Astrocyte (in vitro differentiated cells and primary cell): Measurements from ENCODE around the gene PPP2R5C. TPM values are rescaled to one million over a fixed set of nuclear protein-coding genes. Genes with fewer than 3 reads are reported as not detected.
A peak's percentile ranks its signal among the peaks of the same experiment; 100 is the strongest.

Experiments used
- DNase-seq: peaks from one replicate; pipeline ENCODE4 v3.0.0-alpha.2; 2010; ENCODE audit warnings: low read depth
- FAIRE-seq: peaks from 2 replicates; lab custom pipeline; 2011; peaks lifted over from hg19 to GRCh38; lab: Jason Lieb, UNC
- H2AFZ ChIP-seq: 2 replicates; pipeline ENCODE4 v1.6.0; 2012; ENCODE audit warnings: low read depth, low read length, inconsistent platforms
- H3K27ac ChIP-seq: 2 replicates; pipeline ENCODE4 v1.5.1; 2011; ENCODE audit warnings: low read depth, low read length, inconsistent platforms
- H3K27me3 ChIP-seq: 2 replicates; pipeline ENCODE4 v1.6.0; 2011; ENCODE audit warnings: low read length, inconsistent platforms; ENCODE audit not compliant: insufficient read depth
- H3K36me3 ChIP-seq: 2 replicates; pipeline ENCODE4 v1.5.1; 2011; ENCODE audit warnings: low read length, inconsistent platforms; ENCODE audit not compliant: insufficient read depth
- H3K4me1 ChIP-seq: 2 replicates; pipeline ENCODE4 v1.5.1; 2011; ENCODE audit warnings: low read length, inconsistent platforms; ENCODE audit not compliant: insufficient read depth
- H3K4me2 ChIP-seq: 2 replicates; pipeline ENCODE4 v1.6.0; 2012; ENCODE audit warnings: low read length, inconsistent platforms
- H3K4me3 ChIP-seq: 2 replicates; pipeline ENCODE4 v1.5.1; 2011; ENCODE audit warnings: low read depth, mild to moderate bottlenecking, low read length, inconsistent platforms; ENCODE audit not compliant: insufficient read depth
- H3K79me2 ChIP-seq: 2 replicates; pipeline ENCODE4 v1.6.0; 2012; ENCODE audit warnings: mild to moderate bottlenecking, low read length, inconsistent platforms; ENCODE audit not compliant: insufficient read depth
- H3K9ac ChIP-seq: 2 replicates; pipeline ENCODE4 v1.6.0; 2012; ENCODE audit warnings: mild to moderate bottlenecking, low read length, inconsistent platforms
- H3K9me3 ChIP-seq: 2 replicates; pipeline ENCODE4 v1.5.1; 2012; ENCODE audit warnings: low read depth, mild to moderate bottlenecking, low read length, inconsistent platforms; ENCODE audit not compliant: insufficient read depth
- H4K20me1 ChIP-seq: 2 replicates; pipeline ENCODE4 v1.6.0; 2012; ENCODE audit warnings: low read length, inconsistent platforms; ENCODE audit not compliant: insufficient read depth
- H3K27ac Mint-ChIP-seq: one replicate; pipeline ENCODE4 v1.8.0; 2021; ENCODE audit warnings: mild to moderate bottlenecking, mixed read lengths; ENCODE audit not compliant: unreplicated experiment
- H3K27me3 Mint-ChIP-seq: one replicate; pipeline ENCODE4 v1.8.0; 2021; ENCODE audit warnings: low read depth, mixed read lengths; ENCODE audit not compliant: unreplicated experiment
- H3K36me3 Mint-ChIP-seq: one replicate; pipeline ENCODE4 v1.8.0; 2021; ENCODE audit warnings: low read depth, mixed read lengths; ENCODE audit not compliant: unreplicated experiment
- H3K4me1 Mint-ChIP-seq: one replicate; pipeline ENCODE4 v1.8.0; 2021; ENCODE audit warnings: low read depth, mixed read lengths; ENCODE audit not compliant: unreplicated experiment
- H3K4me3 Mint-ChIP-seq: one replicate; pipeline ENCODE4 v1.8.0; 2021; ENCODE audit warnings: mild to moderate bottlenecking, moderate library complexity, mixed read lengths; ENCODE audit not compliant: unreplicated experiment
- H3K9me3 Mint-ChIP-seq: one replicate; pipeline ENCODE4 v1.8.0; 2021; ENCODE audit warnings: mild to moderate bottlenecking, mixed read lengths; ENCODE audit not compliant: unreplicated experiment
- EZH2 ChIP-seq: IDR thresholded peaks from 2 replicates; pipeline ENCODE4 v1.6.1; 2012; ENCODE audit warnings: mild to moderate bottlenecking, low read length, inconsistent platforms; ENCODE audit not compliant: insufficient read depth
- total RNA-seq: library from RNA; stranded (reverse); gene quantifications from 2 replicates; pipeline ENCODE4 v1.2.1, GENCODE V29; 2021
- TF ChIP-seq, protein P1 (sequence below): IDR thresholded peaks from 2 replicates; pipeline ENCODE4 v1.5.1; 2011; ENCODE audit warnings: low read depth, mild to moderate bottlenecking, inconsistent platforms, low read length, moderate library complexity; ENCODE audit not compliant: insufficient read depth

Gene PPP2R5C
- total RNA-seq, 1 donor from 2014 or later = 102 TPM

DNA sequence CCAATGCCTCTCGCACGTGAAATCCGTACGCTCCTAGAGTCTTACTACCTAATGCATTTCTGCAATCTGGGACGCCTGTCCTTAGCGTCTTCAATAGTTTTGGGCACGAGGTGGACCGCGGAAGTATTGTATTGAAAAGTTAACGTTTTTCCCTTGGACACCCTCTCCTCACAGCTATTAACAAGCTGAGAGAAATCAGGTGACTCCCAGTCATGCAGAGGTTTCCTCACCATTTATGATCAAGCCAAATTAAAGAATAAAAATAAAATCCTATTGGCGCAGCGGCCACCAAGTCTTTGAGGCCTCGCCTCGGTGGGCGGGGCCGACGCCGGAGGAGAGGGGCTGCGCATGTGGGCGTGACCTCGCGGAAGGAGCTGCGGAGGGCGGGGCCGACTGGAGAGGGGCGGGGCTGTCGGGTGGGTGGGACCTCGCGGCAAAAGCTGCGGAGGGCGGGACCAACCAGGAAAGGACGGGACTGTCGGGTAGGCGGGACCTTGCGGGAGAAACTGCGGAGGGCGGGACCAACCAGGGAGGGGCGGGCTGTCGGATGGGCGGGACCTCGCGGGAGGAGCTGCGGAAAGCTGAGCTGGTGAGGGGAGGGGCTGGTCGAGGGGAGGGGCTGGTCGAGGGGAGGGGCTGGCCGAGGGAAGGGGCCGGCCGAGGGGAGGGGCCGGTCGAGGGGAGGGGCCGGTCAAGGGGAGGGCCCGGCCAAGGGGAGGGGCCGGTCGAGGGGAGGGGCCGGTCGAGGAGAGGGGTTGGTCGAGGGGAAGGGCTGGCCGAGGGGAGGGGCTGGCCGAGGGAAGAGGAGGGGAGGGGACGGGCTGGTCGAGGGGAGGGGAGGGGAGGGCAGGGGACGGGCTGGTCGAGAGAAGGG is 1.1 kb upstream of the PPP2R5C start:
- H3K9me3 Mint-ChIP-seq = no peaks in the 10 kb centered on the region
- H3K27ac Mint-ChIP-seq = no peak overlapping the region
- peak; percentile 91 for DNase-seq
- peak overlapping the region; percentile 67 for H3K4me3 Mint-ChIP-seq
- FAIRE-seq = no peak
- Histone ChIP-seq H3K27ac (no peak overlapping the region), H2AFZ (peak overlapping the region; percentile 58), H3K79me2 (no peaks in the 10 kb centered on the region), H3K4me2 (peak overlapping the region; percentile 100), H3K4me3 (peak overlapping the region; percentile 30), H3K9ac (no peak overlapping the region), H3K9me3 (no peaks in the 10 kb centered on the region), H3K36me3 (no peaks in the 10 kb centered on the region), H4K20me1 (peaks cover 5% of the 10 kb centered on the region), H3K4me1 (no peaks in the 10 kb centered on the region), H3K27me3 (peaks cover 3% of the 10 kb centered on the region)
- peaks cover 9% of the 10 kb centered on the region for H3K36me3 Mint-ChIP-seq
- TF ChIP-seq, protein P1, sequence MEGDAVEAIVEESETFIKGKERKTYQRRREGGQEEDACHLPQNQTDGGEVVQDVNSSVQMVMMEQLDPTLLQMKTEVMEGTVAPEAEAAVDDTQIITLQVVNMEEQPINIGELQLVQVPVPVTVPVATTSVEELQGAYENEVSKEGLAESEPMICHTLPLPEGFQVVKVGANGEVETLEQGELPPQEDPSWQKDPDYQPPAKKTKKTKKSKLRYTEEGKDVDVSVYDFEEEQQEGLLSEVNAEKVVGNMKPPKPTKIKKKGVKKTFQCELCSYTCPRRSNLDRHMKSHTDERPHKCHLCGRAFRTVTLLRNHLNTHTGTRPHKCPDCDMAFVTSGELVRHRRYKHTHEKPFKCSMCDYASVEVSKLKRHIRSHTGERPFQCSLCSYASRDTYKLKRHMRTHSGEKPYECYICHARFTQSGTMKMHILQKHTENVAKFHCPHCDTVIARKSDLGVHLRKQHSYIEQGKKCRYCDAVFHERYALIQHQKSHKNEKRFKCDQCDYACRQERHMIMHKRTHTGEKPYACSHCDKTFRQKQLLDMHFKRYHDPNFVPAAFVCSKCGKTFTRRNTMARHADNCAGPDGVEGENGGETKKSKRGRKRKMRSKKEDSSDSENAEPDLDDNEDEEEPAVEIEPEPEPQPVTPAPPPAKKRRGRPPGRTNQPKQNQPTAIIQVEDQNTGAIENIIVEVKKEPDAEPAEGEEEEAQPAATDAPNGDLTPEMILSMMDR = no peak
- no peak for TF ChIP-seq EZH2
- no peaks in the 10 kb centered on the region for H3K4me1 Mint-ChIP-seq
- H3K27me3 Mint-ChIP-seq = peaks cover 16% of the 10 kb centered on the region

DNA sequence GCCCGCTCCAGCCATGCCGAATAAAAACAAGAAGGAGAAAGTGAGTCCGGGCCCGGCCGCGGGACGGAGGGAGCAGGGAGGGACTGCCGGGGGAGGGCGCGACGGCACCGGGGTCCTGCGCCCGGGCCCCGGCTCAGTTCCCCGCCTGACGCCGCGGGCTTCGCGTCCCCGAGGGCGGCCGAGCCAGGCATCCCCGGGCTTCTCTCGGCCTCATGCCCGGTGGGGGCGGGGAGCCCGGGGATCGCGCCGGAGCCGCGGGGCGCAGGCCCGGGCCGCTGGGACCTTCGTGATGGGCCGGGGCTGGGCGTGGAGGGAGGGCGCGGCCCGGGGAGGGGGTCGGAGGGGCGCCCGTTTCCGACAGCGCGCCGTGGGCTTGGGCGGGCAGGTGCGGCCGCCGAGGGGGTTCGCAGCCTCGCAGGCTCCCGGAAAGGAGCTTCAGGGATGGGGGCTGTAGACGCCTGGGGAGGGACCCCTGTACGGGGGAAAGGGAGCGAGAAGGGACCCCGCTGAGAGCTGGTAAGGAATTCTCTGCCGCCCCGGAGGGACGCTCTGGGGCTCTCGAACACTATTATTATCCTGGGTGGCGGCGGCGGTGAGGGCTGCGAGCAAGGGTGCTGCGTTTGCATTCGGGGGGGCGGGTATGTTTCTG is 496 bp downstream of the PPP2R5C start:
- H3K4me1 ChIP-seq = no peaks in the 10 kb centered on the region
- H3K9ac ChIP-seq = peak overlapping the region; percentile 78
- no peak for DNase-seq
- TF ChIP-seq EZH2 = no peak
- TF ChIP-seq, protein P1 = no peak
- peak overlapping the region; percentile 96 for H3K4me2 ChIP-seq
- H3K27me3 ChIP-seq = peaks cover 3% of the 10 kb centered on the region
- peak overlapping the region; percentile 83 for H3K27ac Mint-ChIP-seq
- H3K9me3 Mint-ChIP-seq = no peaks in the 10 kb centered on the region
- H4K20me1 ChIP-seq = peaks cover 9% of the 10 kb centered on the region
- peaks cover 9% of the 10 kb centered on the region for H3K36me3 Mint-ChIP-seq
- H3K27me3 Mint-ChIP-seq = peaks cover 9% of the 10 kb centered on the region
- H2AFZ ChIP-seq = peak overlapping the region; percentile 61
- H3K4me1 Mint-ChIP-seq = no peaks in the 10 kb centered on the region
- H3K27ac ChIP-seq = no peak overlapping the region
- H3K4me3 ChIP-seq = peak overlapping the region; percentile 70
- H3K79me2 ChIP-seq = no peaks in the 10 kb centered on the region
- H3K36me3 ChIP-seq = peaks cover 4% of the 10 kb centered on the region
- peak overlapping the region; percentile 95 for H3K4me3 Mint-ChIP-seq
- no peak for FAIRE-seq
- no peaks in the 10 kb centered on the region for H3K9me3 ChIP-seq
